Gastrocnemius medialis (tissue), 4 donors: ENCODE results near the gene HLA-DOB.

Source experiments
- CTCF ChIP-seq, 5 experiments: fragments of 450-650 bp in 3 of 5; fragments of 200-600 bp in 2 of 5; sonication (generic) in 2 of 5; IDR thresholded peaks in 4 of 5; conservative IDR thresholded peaks in 1 of 5; 1 replicate in 4 of 5; 2 replicates in 1 of 5; pipeline ENCODE4 v1.5.1; 2016 to 2019; ENCODE audit warnings: antibody characterized with exemption in 5 of 5, mild to moderate bottlenecking in 3 of 5, moderate library complexity in 3 of 5
- POLR2A ChIP-seq, 2 donors: fragments of 450-650 bp; IDR thresholded peaks; one replicate each; pipeline ENCODE4 v1.6.1; 2017; ENCODE audit warnings: antibody characterized with exemption in 2 of 2, mild to moderate bottlenecking in 2 of 2, moderate library complexity in 2 of 2

DNA sequence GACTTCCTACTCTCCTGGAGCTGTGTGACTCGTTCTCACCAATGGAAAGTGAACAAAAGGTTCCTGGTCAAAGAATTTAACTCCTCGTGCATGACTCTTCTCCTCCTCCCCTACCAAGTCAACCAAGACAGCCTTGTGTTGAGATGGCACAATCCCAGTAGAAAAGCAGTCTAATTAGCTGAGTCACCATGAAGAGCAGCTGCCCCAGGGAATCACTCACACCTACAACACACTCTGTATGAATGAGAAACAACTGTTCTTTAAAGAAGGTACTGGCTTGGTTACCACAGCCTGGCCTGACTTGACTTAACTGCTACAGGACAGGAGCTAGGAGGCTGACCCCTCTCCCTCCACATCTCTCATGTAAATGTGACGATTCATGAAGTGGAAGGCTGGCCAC lies 2.9 kb upstream of the HLA-DOB start:
- TF ChIP-seq CTCF (IDR thresholded peaks at IDR 0.05 in 4 of 5, conservative IDR thresholded peaks at IDR 0.05 in 1 of 5) (no peak), POLR2A (IDR thresholded peaks at IDR 0.05) (no peak)
